ENCODE results near the gene GMEB2. TPM values are rescaled to one million over a fixed set of nuclear protein-coding genes. Genes with fewer than 3 reads are reported as not detected.
A peak's percentile ranks its signal among the peaks of the same experiment; 100 is the strongest.
"Not testable (repeated sequence)": the region's sequence is repeated elsewhere in the genome, so short reads cannot be mapped to it uniquely, and the experiment has no call there.

Gene GMEB2
- total RNA-seq, 2 experiments from 2014 or later: 14.0 to 14.1 TPM

DNA sequence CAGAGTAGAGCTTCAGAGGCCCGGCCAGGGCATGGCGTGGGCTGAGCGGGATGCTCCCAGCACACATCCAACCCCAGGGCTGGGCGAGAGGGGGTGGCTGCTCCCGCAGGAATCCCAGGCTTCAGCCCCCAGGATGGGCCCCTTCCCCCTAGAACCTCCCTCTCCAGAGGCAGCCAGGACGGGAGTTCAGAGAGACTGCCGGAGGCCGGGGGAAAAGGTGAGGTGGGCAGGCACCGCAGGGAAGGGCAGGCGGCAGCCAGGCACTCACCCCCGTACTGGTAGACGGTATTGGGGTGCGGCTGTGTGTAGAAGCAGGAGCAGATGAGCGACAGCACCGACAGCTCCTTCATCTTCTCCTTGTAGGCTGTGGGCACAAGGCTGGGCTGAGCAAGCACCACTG lies 17.0 kb upstream of the GMEB2 start:
- peaks cover 15% of the 10 kb centered on the region for H3K4me1 Mint-ChIP-seq
- POLR2A ChIA-PET: no interaction called here
- DNase-seq (no peak), ATAC-seq (no peak)
- no peaks in the 10 kb centered on the region for H3K36me3 Mint-ChIP-seq (ENCODE audit: low read depth)
- intact Hi-C loops (cut with DNase I, micrococcal nuclease): loop anchor here in 1 of 2 experiments (5.0 kb wide), 1 partner anchor 93 kb away; the partner anchor contains the start of genes LIME1 and SLC2A4RG
- CTCF ChIA-PET: no interaction called here
- H3K27me3 Mint-ChIP-seq: no peaks in the 10 kb centered on the region
- H3K27ac Mint-ChIP-seq: no peak overlapping the region
- peak overlapping the region; percentile 62 for H3K4me3 Mint-ChIP-seq
- no peaks in the 10 kb centered on the region for H3K9me3 Mint-ChIP-seq (ENCODE audit: low read depth)

DNA sequence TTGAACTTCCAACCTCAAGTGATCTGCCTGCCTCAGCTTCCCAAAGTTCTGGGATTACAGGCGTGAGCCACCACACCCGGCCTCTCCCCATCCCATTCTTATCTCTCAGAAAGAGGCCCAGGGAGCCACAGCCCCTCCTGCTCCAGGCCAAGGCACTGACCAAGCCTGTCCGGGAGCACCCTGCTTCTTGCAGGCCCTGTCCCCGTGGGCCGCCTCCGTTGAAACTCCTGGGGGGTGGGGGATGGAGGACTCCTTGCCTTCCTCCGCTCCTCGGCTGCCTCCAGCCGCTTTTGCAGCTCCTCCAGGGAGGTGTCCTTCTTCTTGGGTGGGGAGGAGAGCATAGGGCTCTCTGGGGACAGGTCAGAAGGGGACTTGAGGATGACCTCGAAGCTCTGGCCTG lies 16.6 kb upstream of the GMEB2 start:
- Mint-ChIP-seq H3K4me1 (peaks cover 19% of the 10 kb centered on the region), H3K27me3 (no peaks in the 10 kb centered on the region), H3K9me3 (ENCODE audit: low read depth) (no peaks in the 10 kb centered on the region), H3K4me3 (peak overlapping the region; percentile 62), H3K36me3 (ENCODE audit: low read depth) (no peaks in the 10 kb centered on the region), H3K27ac (no peak overlapping the region)
- ChIA-PET CTCF (no interaction called here), POLR2A (no interaction called here)
- no peak for DNase-seq
- ATAC-seq: no peak
- intact Hi-C loops (cut with DNase I, micrococcal nuclease): loop anchor here in 1 of 2 experiments (5.0 kb wide), 1 partner anchor 94 kb away; the partner anchor contains the start of genes LIME1 and SLC2A4RG

GRCh38 chr20:63642527-63643247 lies 15.8 kb upstream of the GMEB2 start:
- H3K4me3 Mint-ChIP-seq: peak overlapping the region; percentile 62
- peak overlapping the region; percentile 67 for H3K27ac Mint-ChIP-seq
- ChIA-PET POLR2A (interaction anchor here (0.7 to 2.5 kb wide), 5 partner anchors 16 to 848 kb away, joined by 3 to 12 read pairs (median 4); partner anchors contain the start of genes GMEB2, PTK6 and RTEL1), CTCF (interaction anchor here (0.9 to 1.6 kb wide), 11 partner anchors 10 to 119 kb away, joined by 3 to 14 read pairs (median 4); partner anchors contain the start of genes ARFRP1, GMEB2, PTK6 and RTEL1)
- H3K36me3 Mint-ChIP-seq (ENCODE audit: low read depth): no peaks in the 10 kb centered on the region
- DNase-seq (peak; percentile 25), ATAC-seq (no peak)
- no peaks in the 10 kb centered on the region for H3K9me3 Mint-ChIP-seq (ENCODE audit: low read depth)
- peaks cover 25% of the 10 kb centered on the region for H3K4me1 Mint-ChIP-seq
- H3K27me3 Mint-ChIP-seq: no peaks in the 10 kb centered on the region
- intact Hi-C loops (cut with DNase I, micrococcal nuclease): loop anchor here (1.0 to 5.0 kb wide), 4 partner anchors 11 to 122 kb away; partner anchors contain the start of genes STMN3 (in 2 of the 2), LIME1 (in 1 of the 2), PPDPF (in 1 of the 2) and RTEL1 (in 1 of the 2)

- H3K4me3 Mint-ChIP-seq: peak overlapping the region; percentile 65
- intact Hi-C loops (cut with DNase I, micrococcal nuclease): loop anchor here (1.0 to 5.0 kb wide), 7 partner anchors 11 to 223 kb away; partner anchors contain the start of genes STMN3 (in 2 of the 2), LIME1 (in 1 of the 2), PPDPF (in 1 of the 2) and RTEL1 (in 1 of the 2)
- H3K9me3 Mint-ChIP-seq (ENCODE audit: low read depth): no peaks in the 10 kb centered on the region
- H3K4me1 Mint-ChIP-seq: peaks cover 31% of the 10 kb centered on the region
- H3K27me3 Mint-ChIP-seq: no peaks in the 10 kb centered on the region
- ATAC-seq: peak; percentile 73
- POLR2A ChIA-PET: interaction anchor here (0.5 to 2.5 kb wide), 10 partner anchors 12 to 1165 kb away, joined by 3 to 12 read pairs (median 4); partner anchors contain the start of genes GMEB2, PTK6, RTEL1 and STMN3
- H3K36me3 Mint-ChIP-seq (ENCODE audit: low read depth): no peaks in the 10 kb centered on the region
- peak; percentile 98 for DNase-seq
- H3K27ac Mint-ChIP-seq: no peak overlapping the region
- CTCF ChIA-PET: interaction anchor here (0.6 to 1.8 kb wide), 17 partner anchors 9 to 306 kb away, joined by 3 to 14 read pairs (median 3); partner anchors contain the start of genes ARFRP1, GMEB2, PTK6 and RTEL1
Measured at GRCh38 chr20:63641792-63642523, 15.1 kb upstream of the GMEB2 start.

GRCh38 chr20:63641146-63641791 lies 14.4 kb upstream of the GMEB2 start:
- CTCF ChIA-PET: interaction anchor here (0.6 to 1.8 kb wide), 17 partner anchors 8 to 307 kb away, joined by 3 to 14 read pairs (median 3); partner anchors contain the start of genes ARFRP1, GMEB2, PTK6 and RTEL1
- Mint-ChIP-seq H3K4me1 (peaks cover 34% of the 10 kb centered on the region), H3K27me3 (no peaks in the 10 kb centered on the region), H3K27ac (no peak overlapping the region), H3K36me3 (ENCODE audit: low read depth) (no peaks in the 10 kb centered on the region), H3K9me3 (ENCODE audit: low read depth) (no peaks in the 10 kb centered on the region), H3K4me3 (peak overlapping the region; percentile 65)
- POLR2A ChIA-PET: interaction anchor here (0.5 to 2.5 kb wide), 8 partner anchors 12 to 1165 kb away, joined by 3 to 12 read pairs (median 4); partner anchors contain the start of genes GMEB2, PTK6, RTEL1 and STMN3
- DNase-seq: peak; percentile 79
- intact Hi-C loops (cut with DNase I, micrococcal nuclease): loop anchor here in 1 of 2 experiments (1.0 to 5.0 kb wide), 4 partner anchors 88 to 224 kb away; partner anchors contain the start of genes LIME1, SLC2A4RG and TPD52L2
- ATAC-seq: peak; percentile 16

DNA sequence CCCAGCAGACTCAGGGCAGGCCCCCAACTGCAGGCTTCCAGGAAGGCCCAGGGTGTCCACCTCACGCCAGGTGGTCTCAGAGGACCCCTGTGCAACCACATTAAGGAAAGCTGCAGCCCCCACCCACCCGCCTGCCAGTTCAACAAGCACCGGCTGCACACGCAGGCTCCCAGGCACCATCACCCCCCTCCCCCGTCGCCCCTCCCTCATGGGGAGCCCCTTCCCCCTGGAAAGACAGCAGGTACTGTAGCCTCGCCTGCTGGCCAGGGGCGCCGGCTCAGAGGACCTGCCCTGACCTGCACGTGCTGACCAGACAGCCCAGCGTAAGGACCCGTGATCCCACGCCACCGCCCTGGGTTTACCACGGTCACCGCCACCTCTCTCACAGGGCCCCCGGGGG lies 13.8 kb upstream of the GMEB2 start:
- POLR2A ChIA-PET: interaction anchor here (2.5 kb wide), 1 partner anchor 14 kb away, joined by 12 read pairs; the partner anchor contains the start of gene GMEB2

DNA sequence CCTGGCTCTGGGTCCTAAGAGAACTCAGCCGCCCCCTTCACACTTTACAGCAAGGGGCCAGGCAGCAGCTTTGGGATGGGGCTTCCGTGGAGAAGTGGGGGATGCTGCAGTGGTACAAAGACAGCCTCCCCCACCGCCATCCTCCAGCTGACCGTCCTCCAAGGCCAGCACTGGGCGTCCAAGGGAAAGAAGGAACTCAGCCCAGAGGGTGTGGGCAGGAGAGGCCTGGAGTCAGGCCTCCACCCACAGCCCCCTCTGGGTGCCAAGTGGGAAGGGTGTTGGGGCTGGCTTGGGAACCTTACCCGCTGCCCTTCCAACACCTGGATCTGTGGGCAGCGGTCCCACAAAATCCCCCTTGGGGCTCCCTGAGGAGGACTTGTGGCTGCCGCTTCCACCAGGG lies 13.2 kb upstream of the GMEB2 start:
- H3K4me1 Mint-ChIP-seq: peaks cover 43% of the 10 kb centered on the region
- no peaks in the 10 kb centered on the region for H3K36me3 Mint-ChIP-seq (ENCODE audit: low read depth)
- no peaks in the 10 kb centered on the region for H3K9me3 Mint-ChIP-seq (ENCODE audit: low read depth)
- no peak for DNase-seq
- CTCF ChIA-PET: interaction anchor here (0.6 kb wide), 1 partner anchor 45 kb away, joined by 3 read pairs; no protein-coding TSS in a partner anchor
- H3K27me3 Mint-ChIP-seq: no peaks in the 10 kb centered on the region
- intact Hi-C loops (cut with DNase I, micrococcal nuclease): loop anchor here in 1 of 2 experiments (5.0 kb wide), 1 partner anchor 97 kb away; the partner anchor contains the start of genes LIME1 and SLC2A4RG
- POLR2A ChIA-PET: no interaction called here
- H3K4me3 Mint-ChIP-seq: peak overlapping the region; percentile 72
- no peak for ATAC-seq
- peak overlapping the region; percentile 100 for H3K27ac Mint-ChIP-seq

More for the DNA sequence above, 13.8 kb upstream of the GMEB2 start:
- peak overlapping the region; percentile 72 for H3K4me3 Mint-ChIP-seq
- peaks cover 37% of the 10 kb centered on the region for H3K4me1 Mint-ChIP-seq
- H3K9me3 Mint-ChIP-seq (ENCODE audit: low read depth); H3K27me3 Mint-ChIP-seq; ATAC-seq; H3K36me3 Mint-ChIP-seq (ENCODE audit: low read depth): not testable (repeated sequence)
- CTCF ChIA-PET: interaction anchor here (1.8 kb wide), 1 partner anchor 11 kb away, joined by 6 read pairs; no protein-coding TSS in a partner anchor
- DNase-seq: peak; percentile 52
- peak overlapping the region; percentile 65 for H3K27ac Mint-ChIP-seq
- intact Hi-C loops (cut with DNase I, micrococcal nuclease): loop anchor here in 1 of 2 experiments (1.0 to 5.0 kb wide), 4 partner anchors 87 to 225 kb away; partner anchors contain the start of genes LIME1, SLC2A4RG and TPD52L2

DNA sequence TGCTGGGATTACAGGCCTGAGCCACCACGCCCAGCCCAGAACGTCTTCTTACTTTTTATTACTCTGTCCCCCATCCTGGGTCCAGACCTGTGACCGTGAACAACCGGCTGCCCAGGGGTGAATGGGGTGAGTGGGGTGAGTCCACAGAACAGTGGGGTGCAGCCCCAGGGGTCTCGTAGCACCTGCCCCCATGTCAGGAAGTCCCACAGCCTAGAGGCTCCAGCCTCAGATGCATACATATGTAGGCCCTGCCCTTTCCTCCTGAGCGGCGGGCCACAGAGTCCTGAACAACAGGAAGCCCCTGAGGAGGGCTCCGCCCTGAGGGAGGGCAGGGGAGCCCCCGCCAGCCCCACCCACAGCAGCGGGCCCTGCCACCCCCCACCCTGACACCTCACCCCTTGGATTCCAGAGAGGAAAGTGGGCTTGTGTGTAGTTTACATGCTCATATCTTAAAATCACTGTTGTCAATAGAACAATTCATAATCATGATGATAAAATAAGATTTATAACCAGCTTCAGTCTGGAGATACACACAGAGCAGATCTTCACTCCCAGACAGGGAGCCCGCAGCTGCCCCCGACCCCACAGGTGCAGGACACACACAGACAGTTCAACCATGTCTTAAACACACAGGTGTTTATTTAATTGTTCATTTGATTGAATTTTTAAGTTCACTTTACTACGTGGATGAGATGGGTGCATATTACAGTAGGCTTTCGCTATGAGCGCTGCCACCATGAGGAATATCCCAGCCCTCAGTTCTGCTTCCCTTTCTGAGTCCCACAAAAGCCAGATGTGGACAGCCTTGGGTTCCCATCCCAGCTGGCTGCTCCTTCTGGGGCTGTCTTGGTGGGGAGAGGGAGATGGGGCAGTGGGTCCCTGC lies 12.4 kb upstream of the GMEB2 start:
- ATAC-seq (peak; percentile 62), DNase-seq (peak; percentile 86)
- Mint-ChIP-seq H3K4me1 (peaks cover 46% of the 10 kb centered on the region), H3K27ac (peak overlapping the region; percentile 100), H3K36me3 (ENCODE audit: low read depth) (no peaks in the 10 kb centered on the region), H3K4me3 (peak overlapping the region; percentile 72), H3K27me3 (no peaks in the 10 kb centered on the region), H3K9me3 (ENCODE audit: low read depth) (no peaks in the 10 kb centered on the region)
- ChIA-PET POLR2A (interaction anchor here (0.6 kb wide), 1 partner anchor 10 kb away, joined by 3 read pairs; no protein-coding TSS in a partner anchor), CTCF (interaction anchor here (1.0 kb wide), 1 partner anchor 76 kb away, joined by 3 read pairs; no protein-coding TSS in a partner anchor)
- intact Hi-C loops (cut with DNase I, micrococcal nuclease): loop anchor here (1.0 to 10.0 kb wide), 3 partner anchors 11 to 715 kb away; partner anchors contain the start of genes DIDO1 (in 1 of the 2) and PTK6 (in 1 of the 2)

DNA sequence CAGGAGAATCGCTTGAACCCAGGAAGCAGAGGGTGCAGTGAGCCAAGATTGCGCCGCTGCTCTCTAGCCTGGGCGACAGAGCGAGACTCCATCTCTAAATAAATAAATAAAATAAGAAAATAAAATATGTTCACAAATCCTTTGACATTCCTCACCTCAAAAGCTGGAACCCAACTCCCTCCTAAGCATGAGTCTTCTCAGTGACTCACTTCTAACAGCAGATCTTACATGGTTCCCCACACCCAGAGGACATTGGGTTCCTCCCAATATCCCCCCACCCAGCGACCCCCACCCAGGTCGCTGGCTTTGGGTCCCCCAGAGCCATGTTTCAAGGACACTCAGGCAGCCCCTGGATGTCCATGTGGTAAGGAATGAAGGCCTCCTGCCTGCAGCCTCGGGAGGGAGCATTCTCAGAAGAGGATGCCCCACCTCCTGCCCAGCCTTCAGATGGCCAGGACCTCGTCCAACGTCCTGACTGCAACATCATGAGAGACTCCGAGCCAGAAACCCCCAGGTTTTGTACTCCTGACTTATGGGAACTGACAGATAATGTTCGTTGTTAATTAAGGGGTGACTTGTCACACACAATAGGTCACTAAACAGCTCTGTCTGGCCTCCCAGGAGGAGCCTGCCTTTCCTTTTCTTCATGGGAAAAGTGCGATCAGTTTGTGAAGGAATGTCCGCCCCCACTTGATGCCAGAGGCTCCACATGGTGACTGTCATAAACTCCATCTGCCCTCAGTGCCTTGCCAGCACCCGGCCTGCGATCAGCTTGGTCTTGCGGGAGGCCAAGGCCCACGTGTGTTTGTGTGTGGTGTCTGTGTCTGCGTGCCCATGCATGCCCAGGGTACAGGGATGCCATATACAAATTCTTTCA lies 10.1 kb upstream of the GMEB2 start:
- no peak overlapping the region for H3K4me3 Mint-ChIP-seq
- H3K27me3 Mint-ChIP-seq: no peaks in the 10 kb centered on the region
- H3K4me1 Mint-ChIP-seq: peaks cover 60% of the 10 kb centered on the region
- peak; percentile 37 for DNase-seq
- ChIA-PET CTCF (no interaction called here), POLR2A (interaction anchor here (1.5 kb wide), 1 partner anchor 11 kb away, joined by 3 read pairs; no protein-coding TSS in a partner anchor)
- no peaks in the 10 kb centered on the region for H3K36me3 Mint-ChIP-seq (ENCODE audit: low read depth)
- H3K9me3 Mint-ChIP-seq (ENCODE audit: low read depth): no peaks in the 10 kb centered on the region
- no peak for ATAC-seq
- peak overlapping the region; percentile 40 for H3K27ac Mint-ChIP-seq
- intact Hi-C loops (cut with DNase I, micrococcal nuclease): loop anchor here in 1 of 2 experiments (5.0 to 10.0 kb wide), 2 partner anchors 100 to 712 kb away; partner anchors contain the start of genes DIDO1 and PTK6

Data from activated CD4-positive, alpha-beta T cell treated with anti-CD3 and anti-CD28 coated beads for 36 hours (primary cell).